CD4-positive, CD25-positive, alpha-beta regulatory T cell (primary cell): Measurements from ENCODE around the gene MAP2K6. TPM values are rescaled to one million over a fixed set of nuclear protein-coding genes. Genes with fewer than 3 reads are reported as not detected.

ENCODE experiments used
- ATAC-seq, 2 donors: fragments of 150-1000 bp; cut with Tn5 transposase; one replicate each; pipeline ENCODE4 v1.10.0; 2021; ENCODE audit warnings: low read depth in 2 of 2, moderate number of reproducible peaks in 2 of 2, moderate library complexity in 1 of 2
- DNase-seq, 3 donors: peaks; one replicate each; pipeline versions ENCODE4 v3.0.0 to v3.0.0-alpha.2; 2012 to 2022; ENCODE audit warnings: mixed read lengths in 1 of 3
- H3K27ac ChIP-seq: one replicate; pipeline ENCODE4 v1.7.0; 2013; ENCODE audit warnings: mild to moderate bottlenecking, low read length; ENCODE audit not compliant: insufficient read depth, poor library complexity, severe bottlenecking
- H3K27me3 ChIP-seq: one replicate; pipeline ENCODE4 v1.7.0; 2013; ENCODE audit warnings: low read length; ENCODE audit not compliant: control insufficient read depth, insufficient read depth
- H3K36me3 ChIP-seq: one replicate; pipeline ENCODE4 v1.7.0; 2013; ENCODE audit warnings: mild to moderate bottlenecking, low read length, moderate library complexity; ENCODE audit not compliant: control insufficient read depth, insufficient read depth
- H3K4me1 ChIP-seq: 2 replicates; pipeline ENCODE4 v1.7.0; 2013; ENCODE audit warnings: mild to moderate bottlenecking, low read length; ENCODE audit not compliant: insufficient read depth, control insufficient read depth, poor library complexity, severe bottlenecking
- H3K4me3 ChIP-seq: one replicate; pipeline ENCODE4 v1.7.0; 2013; ENCODE audit warnings: low read depth, mild to moderate bottlenecking, low read length, moderate library complexity
- H3K9me3 ChIP-seq, 2 experiments: 1 replicate in 1 of 2; 2 replicates in 1 of 2; pipeline ENCODE4 v1.7.0; 2013; ENCODE audit warnings: low read length in 2 of 2, mild to moderate bottlenecking in 1 of 2, moderate library complexity in 1 of 2; ENCODE audit not compliant: control insufficient read depth in 2 of 2
- H3K27ac Mint-ChIP-seq, 3 donors: one replicate each; pipeline ENCODE4 v1.8.0; 2020 to 2022; ENCODE audit warnings: mild to moderate bottlenecking in 3 of 3, mixed read lengths in 3 of 3, moderate library complexity in 2 of 3
- H3K27me3 Mint-ChIP-seq: one replicate; pipeline ENCODE4 v1.8.0; 2022; ENCODE audit warnings: mild to moderate bottlenecking, mixed read lengths
- H3K36me3 Mint-ChIP-seq: one replicate; pipeline ENCODE4 v1.8.0; 2020; ENCODE audit warnings: mixed read lengths
- H3K4me1 Mint-ChIP-seq, 4 donors: one replicate each; pipeline ENCODE4 v1.8.0; 2020 to 2022; ENCODE audit warnings: mixed read lengths in 4 of 4, mild to moderate bottlenecking in 1 of 4
- H3K4me3 Mint-ChIP-seq, 4 donors: one replicate each; pipeline ENCODE4 v1.8.0; 2020 to 2022; ENCODE audit warnings: mild to moderate bottlenecking in 4 of 4, mixed read lengths in 4 of 4, moderate library complexity in 3 of 4
- H3K9me3 Mint-ChIP-seq, 7 donors: one replicate each; pipeline ENCODE4 v1.8.0; 2020 to 2022; ENCODE audit warnings: mixed read lengths in 7 of 7, mild to moderate bottlenecking in 3 of 7, moderate library complexity in 2 of 7
- polyA plus RNA-seq, 4 donors: library from polyadenylated mRNA; unstranded; fragments of 300-500 nt; fragmentation: Illumina TruSeq; gene quantifications; one replicate each; pipeline ENCODE4 v1.2.3, GENCODE V29; 2021
- total RNA-seq: library from RNA; stranded (reverse); gene quantifications from one replicate; pipeline ENCODE4 v1.2.3, GENCODE V29; 2022

The MAP2K6 gene
- total and polyA plus RNA-seq, 5 donors from 2014 or later = 10.3 to 17.3 (median 14.0) TPM

DNA sequence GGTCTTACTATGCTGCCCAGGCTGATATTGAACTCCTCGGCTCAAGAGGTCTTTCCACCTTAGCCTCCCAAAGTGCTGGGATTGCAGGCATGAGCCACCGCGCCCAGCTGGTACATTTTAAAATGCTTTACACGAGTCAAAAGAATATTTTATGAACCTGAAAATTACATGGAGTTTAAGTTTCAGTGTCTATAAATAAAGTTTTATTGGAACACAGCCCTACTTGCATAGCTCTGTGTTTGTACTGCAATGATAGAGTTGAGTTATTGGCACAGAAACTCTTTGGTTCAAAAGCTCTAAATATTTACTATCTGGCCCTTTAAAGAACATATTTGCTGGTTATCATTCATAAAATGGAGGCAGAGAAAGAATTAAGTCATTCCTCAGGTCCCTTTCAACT, 24.3 kb downstream of the MAP2K6 start:
- H3K4me1 ChIP-seq = no peaks in the 10 kb centered on the region
- no peaks in the 10 kb centered on the region for H3K36me3 ChIP-seq
- Mint-ChIP-seq H3K27me3 (no peaks in the 10 kb centered on the region), H3K9me3 (peaks cover 0 to 17% (median 3%) of the 10 kb centered on the region in 7 donors), H3K4me1 (peaks cover 0 to 19% (median 12%) of the 10 kb centered on the region in 4 donors), H3K4me3 (no peak overlapping the region), H3K36me3 (peaks cover 25% of the 10 kb centered on the region), H3K27ac (no peak overlapping the region)
- H3K27ac ChIP-seq = no peak overlapping the region
- H3K9me3 ChIP-seq = peaks cover 0 to 5% of the 10 kb centered on the region in 2 experiments
- no peak for DNase-seq
- no peaks in the 10 kb centered on the region for H3K27me3 ChIP-seq
- no peak for ATAC-seq
- no peak overlapping the region for H3K4me3 ChIP-seq

DNA sequence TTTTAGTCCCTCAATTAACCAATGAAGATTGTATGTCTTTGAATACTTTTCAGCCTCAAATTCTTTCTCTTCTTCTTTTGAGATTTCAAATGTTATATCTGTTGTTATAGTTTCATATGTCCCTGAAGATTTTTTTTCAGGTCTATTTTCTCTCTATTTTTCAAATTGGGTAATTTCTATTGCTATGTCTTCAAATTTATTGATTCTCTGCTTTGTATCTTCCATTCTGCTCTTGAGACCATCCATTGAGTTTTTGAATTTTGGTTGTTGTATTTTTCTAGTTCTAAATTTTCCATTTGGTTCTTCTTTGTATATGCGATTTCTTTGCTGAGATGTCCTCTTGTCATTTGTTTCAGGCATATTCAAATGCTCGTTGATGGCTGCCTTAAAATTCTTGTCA, 26.7 kb downstream of the MAP2K6 start:
- H3K36me3 ChIP-seq = no peaks in the 10 kb centered on the region
- no peaks in the 10 kb centered on the region for H3K4me1 ChIP-seq
- no peak overlapping the region for H3K4me3 ChIP-seq
- DNase-seq = no peak
- peaks cover 0 to 5% of the 10 kb centered on the region in 2 experiments for H3K9me3 ChIP-seq
- Mint-ChIP-seq H3K27ac (no peak overlapping the region), H3K27me3 (no peaks in the 10 kb centered on the region), H3K36me3 (peaks cover 25% of the 10 kb centered on the region), H3K9me3 (peaks cover 0 to 17% (median 3%) of the 10 kb centered on the region in 7 donors), H3K4me3 (no peak overlapping the region), H3K4me1 (peaks cover 0 to 24% (median 16%) of the 10 kb centered on the region in 4 donors)
- ATAC-seq = no peak
- H3K27me3 ChIP-seq = no peaks in the 10 kb centered on the region
- no peak overlapping the region for H3K27ac ChIP-seq

- no peak overlapping the region for H3K27ac Mint-ChIP-seq
- Histone ChIP-seq H3K4me1 (no peaks in the 10 kb centered on the region), H3K9me3 (peaks cover 0 to 5% of the 10 kb centered on the region in 2 experiments), H3K4me3 (no peak overlapping the region), H3K27ac (no peak overlapping the region), H3K27me3 (no peaks in the 10 kb centered on the region), H3K36me3 (no peaks in the 10 kb centered on the region)
- H3K4me1 Mint-ChIP-seq = peaks cover 0 to 29% (median 10%) of the 10 kb centered on the region in 4 donors
- H3K9me3 Mint-ChIP-seq = peaks cover 0 to 17% (median 3%) of the 10 kb centered on the region in 7 donors
- H3K4me3 Mint-ChIP-seq = no peak overlapping the region
- no peaks in the 10 kb centered on the region for H3K27me3 Mint-ChIP-seq
- ATAC-seq = no peak
- H3K36me3 Mint-ChIP-seq = peaks cover 24% of the 10 kb centered on the region
- DNase-seq = no peak
Measured at GRCh38 chr17:69443138-69443537, 28.6 kb downstream of the MAP2K6 start.

DNA sequence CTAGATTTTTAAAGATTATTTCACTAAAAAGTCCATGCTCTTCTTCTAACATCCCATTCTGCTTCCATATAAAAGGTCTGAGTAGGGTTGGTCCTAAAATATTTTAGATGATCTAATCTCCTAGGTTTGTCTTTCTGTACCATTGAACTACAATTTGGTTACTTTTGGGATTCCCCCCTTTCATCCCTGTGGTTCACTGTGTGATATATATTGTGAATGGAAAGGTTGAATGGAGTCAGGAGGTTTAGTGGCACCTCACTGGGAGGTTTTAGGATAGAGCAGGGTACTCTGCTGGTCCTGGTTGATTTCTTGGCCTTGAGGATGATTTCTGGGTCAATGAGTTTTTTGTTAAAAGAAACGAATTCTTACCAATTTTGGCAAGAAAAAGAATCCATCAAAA, 29.5 kb downstream of the MAP2K6 start:
- Histone ChIP-seq H3K4me1 (no peaks in the 10 kb centered on the region), H3K27me3 (no peaks in the 10 kb centered on the region), H3K36me3 (no peaks in the 10 kb centered on the region), H3K27ac (no peak overlapping the region), H3K9me3 (peaks cover 0 to 5% of the 10 kb centered on the region in 2 experiments), H3K4me3 (no peak overlapping the region)
- Mint-ChIP-seq H3K4me1 (peaks cover 1 to 28% (median 11%) of the 10 kb centered on the region in 4 donors), H3K27ac (no peak overlapping the region), H3K4me3 (no peak overlapping the region), H3K36me3 (peaks cover 27% of the 10 kb centered on the region), H3K27me3 (no peaks in the 10 kb centered on the region), H3K9me3 (peaks cover 0 to 16% (median 3%) of the 10 kb centered on the region in 7 donors)
- no peak for DNase-seq
- no peak for ATAC-seq

GRCh38 chr17:69445132-69445531, 30.6 kb downstream of the MAP2K6 start:
- Mint-ChIP-seq H3K27ac (peak overlapping the region in 1 of 3 donors; percentile 67), H3K4me1 (peaks cover 5 to 21% (median 10%) of the 10 kb centered on the region in 4 donors), H3K27me3 (no peaks in the 10 kb centered on the region), H3K36me3 (peaks cover 21% of the 10 kb centered on the region), H3K9me3 (peaks cover 0 to 7% (median 0%) of the 10 kb centered on the region in 7 donors), H3K4me3 (peak overlapping the region in 1 of 4 donors; percentile 26)
- no peak for ATAC-seq
- no peak for DNase-seq
- H3K4me1 ChIP-seq = no peaks in the 10 kb centered on the region
- no peak overlapping the region for H3K4me3 ChIP-seq
- peaks cover 0 to 5% of the 10 kb centered on the region in 2 experiments for H3K9me3 ChIP-seq
- no peak overlapping the region for H3K27ac ChIP-seq
- H3K27me3 ChIP-seq = no peaks in the 10 kb centered on the region
- no peaks in the 10 kb centered on the region for H3K36me3 ChIP-seq

DNA sequence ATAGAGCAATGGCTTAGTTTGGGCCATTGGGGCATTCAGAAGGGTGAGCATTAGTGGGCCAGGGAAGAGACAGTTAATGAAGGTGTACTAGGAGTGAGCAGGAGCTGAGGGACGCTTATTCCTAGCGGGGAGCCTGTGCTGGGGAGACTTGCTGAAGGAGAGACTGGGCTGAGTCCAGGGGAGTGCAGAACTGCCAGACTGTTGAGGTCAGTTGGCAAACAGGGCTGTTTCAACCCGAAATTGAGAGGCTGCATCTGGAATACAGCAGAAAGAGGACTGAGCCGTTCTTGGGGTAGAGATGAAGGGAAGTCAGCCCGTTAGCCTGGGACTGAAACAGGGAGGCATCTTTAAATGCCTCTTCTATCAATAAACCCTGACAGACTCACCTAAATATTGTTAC, 33.2 kb downstream of the MAP2K6 start:
- no peak for ATAC-seq
- H3K27ac Mint-ChIP-seq = peak overlapping the region in 1 of 3 donors; percentile 78
- H3K36me3 Mint-ChIP-seq = peaks cover 13% of the 10 kb centered on the region
- H3K4me1 Mint-ChIP-seq = peaks cover 5 to 36% (median 20%) of the 10 kb centered on the region in 4 donors
- no peak for DNase-seq
- no peak overlapping the region for H3K27ac ChIP-seq
- no peaks in the 10 kb centered on the region for H3K27me3 Mint-ChIP-seq
- H3K27me3 ChIP-seq = no peaks in the 10 kb centered on the region
- no peak overlapping the region for H3K4me3 ChIP-seq
- no peaks in the 10 kb centered on the region for H3K9me3 ChIP-seq
- no peak overlapping the region for H3K4me3 Mint-ChIP-seq
- H3K9me3 Mint-ChIP-seq = no peaks in the 10 kb centered on the region
- no peaks in the 10 kb centered on the region for H3K36me3 ChIP-seq
- H3K4me1 ChIP-seq = no peaks in the 10 kb centered on the region

DNA sequence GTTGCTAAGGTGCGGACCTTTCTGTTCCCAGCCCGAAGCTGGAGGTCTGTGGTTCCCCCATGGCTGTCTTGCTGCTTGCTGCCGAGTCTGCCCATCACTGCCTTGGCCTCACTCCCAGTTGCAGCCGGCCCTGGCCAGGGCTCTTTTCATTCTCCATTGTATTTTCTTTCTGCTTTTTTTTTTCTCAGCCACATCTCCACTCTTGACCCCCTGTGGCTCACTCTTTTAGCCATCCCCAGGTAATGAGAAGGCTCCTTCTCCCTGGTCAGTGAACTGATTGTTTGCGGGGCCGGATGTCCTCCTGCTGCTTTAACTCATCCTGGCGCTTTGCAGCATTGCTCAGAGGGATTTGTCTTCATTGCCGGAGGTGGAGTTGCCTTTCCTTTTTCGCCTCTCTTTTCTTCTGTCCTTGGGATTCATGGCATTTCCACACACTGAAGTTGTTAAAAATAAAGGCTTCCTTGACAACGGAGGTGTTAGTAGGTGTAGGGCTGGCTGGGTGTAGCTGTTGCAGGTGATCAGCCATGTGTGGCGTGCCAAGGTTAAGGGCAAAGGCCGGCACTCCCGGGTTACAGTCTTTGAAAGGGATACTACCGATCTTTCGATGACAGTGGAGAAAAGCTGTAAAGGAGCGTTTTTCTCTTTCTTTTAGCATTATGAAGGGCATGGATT, 34.1 kb downstream of the MAP2K6 start:
- DNase-seq (no peak), ATAC-seq (no peak)
- H3K4me3 Mint-ChIP-seq = peak overlapping the region in 1 of 4 donors; percentile 74
- no peaks in the 10 kb centered on the region for H3K36me3 ChIP-seq
- peaks cover 5 to 36% (median 22%) of the 10 kb centered on the region in 4 donors for H3K4me1 Mint-ChIP-seq
- no peaks in the 10 kb centered on the region for H3K9me3 Mint-ChIP-seq
- no peak overlapping the region for H3K27ac Mint-ChIP-seq
- H3K36me3 Mint-ChIP-seq = peaks cover 13% of the 10 kb centered on the region
- H3K9me3 ChIP-seq = no peaks in the 10 kb centered on the region
- no peaks in the 10 kb centered on the region for H3K27me3 ChIP-seq
- H3K27me3 Mint-ChIP-seq = no peaks in the 10 kb centered on the region
- no peaks in the 10 kb centered on the region for H3K4me1 ChIP-seq
- no peak overlapping the region for H3K27ac ChIP-seq
- H3K4me3 ChIP-seq = no peak overlapping the region

DNA sequence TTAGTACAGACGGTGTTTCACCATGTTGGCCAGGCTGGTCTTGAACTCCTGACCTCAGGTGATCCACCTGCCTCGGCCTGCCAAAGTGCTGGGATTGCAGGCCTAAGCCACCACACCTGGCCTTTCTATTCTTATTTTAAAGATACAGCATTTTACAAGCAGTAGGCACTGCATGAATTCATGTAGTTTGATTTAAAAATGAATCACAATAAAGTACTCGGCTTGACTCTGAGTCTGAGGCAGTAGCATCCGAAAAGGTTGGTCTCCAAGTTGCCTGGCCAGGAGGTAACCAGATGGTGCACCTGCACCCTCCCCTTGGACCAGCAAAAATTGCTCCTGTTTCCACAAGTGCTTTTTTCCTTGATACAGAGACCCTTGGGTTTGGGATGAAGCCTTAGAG, 35.6 kb downstream of the MAP2K6 start:
- Mint-ChIP-seq H3K36me3 (peaks cover 13% of the 10 kb centered on the region), H3K9me3 (no peaks in the 10 kb centered on the region), H3K4me3 (no peak overlapping the region), H3K4me1 (peaks cover 11 to 26% (median 22%) of the 10 kb centered on the region in 4 donors), H3K27me3 (no peaks in the 10 kb centered on the region), H3K27ac (no peak overlapping the region)
- Histone ChIP-seq H3K4me1 (no peaks in the 10 kb centered on the region), H3K9me3 (no peaks in the 10 kb centered on the region), H3K36me3 (no peaks in the 10 kb centered on the region), H3K27ac (no peak overlapping the region), H3K27me3 (no peaks in the 10 kb centered on the region), H3K4me3 (no peak overlapping the region)
- DNase-seq (no peak), ATAC-seq (no peak)
